Activated CD4-positive, alpha-beta T cell treated with anti-CD3 and anti-CD28 coated beads, Interleukin-2, Interleukin-4, amounts not matched to agents 100 ng/mL and 50 ng/mL, durations not matched to agents 16 hours and 8 hours (primary cell): ENCODE results near the gene P3H3.

Experiments used
- DNase-seq: peaks from one replicate; pipeline ENCODE4 v3.0.0-alpha.2; 2020; ENCODE audit warnings: low spot score

Gene P3H3

GRCh38 chr12:6807170-6807569, 21.0 kb upstream of the P3H3 start:
- no peak for DNase-seq

- DNase-seq = no peak
Measured at GRCh38 chr12:6809056-6809455, 19.2 kb upstream of the P3H3 start.

GRCh38 chr12:6810758-6811157, 17.4 kb upstream of the P3H3 start:
- DNase-seq = no peak

DNA sequence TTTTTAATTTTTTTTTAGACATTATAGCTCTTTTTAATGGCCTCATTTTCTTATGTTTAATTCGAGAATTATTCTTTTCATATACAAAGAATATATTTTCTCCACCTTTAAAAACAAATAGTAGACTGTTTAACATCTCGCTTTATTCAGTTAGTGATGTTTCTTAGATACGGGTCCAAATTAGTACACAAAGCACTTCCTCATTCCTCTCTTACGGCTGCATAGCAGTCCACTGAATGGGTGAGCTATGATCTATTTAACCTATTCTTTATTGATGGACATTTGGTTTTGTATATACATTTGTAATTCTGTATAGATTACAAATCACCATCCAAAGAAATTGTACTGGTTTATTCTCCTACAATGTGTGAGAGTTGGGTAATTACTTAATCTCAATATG, 14.8 kb upstream of the P3H3 start:
- DNase-seq = no peak

GRCh38 chr12:6816598-6816997, 11.6 kb upstream of the P3H3 start:
- no peak for DNase-seq

GRCh38 chr12:6817098-6817497, 11.1 kb upstream of the P3H3 start:
- DNase-seq = no peak

GRCh38 chr12:6817662-6818157, 10.5 kb upstream of the P3H3 start:
- no peak for DNase-seq

- no peak for DNase-seq
Measured at GRCh38 chr12:6818222-6818621, 10.0 kb upstream of the P3H3 start.

DNA sequence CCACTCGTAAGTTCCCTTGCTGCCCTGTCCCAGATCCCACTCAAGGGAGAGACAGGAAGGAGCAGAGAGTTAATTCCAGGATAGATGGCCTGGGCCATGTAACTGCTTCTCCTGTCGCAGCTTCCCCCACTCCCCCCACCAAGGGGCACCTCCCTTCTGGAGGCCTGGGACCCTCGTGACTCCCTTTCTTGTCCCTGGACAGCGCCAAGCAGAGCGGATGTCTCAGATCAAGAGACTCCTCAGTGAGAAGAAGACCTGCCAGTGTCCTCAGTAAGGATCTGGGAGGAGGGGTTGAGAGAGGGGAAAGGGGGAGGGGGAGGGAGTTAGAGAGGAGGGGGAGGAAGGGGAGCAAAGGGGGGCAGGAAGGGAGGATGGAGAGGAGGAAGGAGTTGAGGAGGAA, 9.6 kb upstream of the P3H3 start:
- no peak for DNase-seq

- DNase-seq = no peak
Measured at GRCh38 chr12:6819106-6820030, 8.8 kb upstream of the P3H3 start.

GRCh38 chr12:6820166-6820565, 8.0 kb upstream of the P3H3 start:
- no peak for DNase-seq

- no peak for DNase-seq
Measured at GRCh38 chr12:6821591-6822425, 6.4 kb upstream of the P3H3 start, which contains the start of gene GPR162. Gene GPR162 (plus strand): TSS chr12:6821821. CDS start chr12:6823899, 2,078 bp downstream.

- DNase-seq = no peak
Measured at GRCh38 chr12:6822426-6823135, 5.6 kb upstream of the P3H3 start.

DNA sequence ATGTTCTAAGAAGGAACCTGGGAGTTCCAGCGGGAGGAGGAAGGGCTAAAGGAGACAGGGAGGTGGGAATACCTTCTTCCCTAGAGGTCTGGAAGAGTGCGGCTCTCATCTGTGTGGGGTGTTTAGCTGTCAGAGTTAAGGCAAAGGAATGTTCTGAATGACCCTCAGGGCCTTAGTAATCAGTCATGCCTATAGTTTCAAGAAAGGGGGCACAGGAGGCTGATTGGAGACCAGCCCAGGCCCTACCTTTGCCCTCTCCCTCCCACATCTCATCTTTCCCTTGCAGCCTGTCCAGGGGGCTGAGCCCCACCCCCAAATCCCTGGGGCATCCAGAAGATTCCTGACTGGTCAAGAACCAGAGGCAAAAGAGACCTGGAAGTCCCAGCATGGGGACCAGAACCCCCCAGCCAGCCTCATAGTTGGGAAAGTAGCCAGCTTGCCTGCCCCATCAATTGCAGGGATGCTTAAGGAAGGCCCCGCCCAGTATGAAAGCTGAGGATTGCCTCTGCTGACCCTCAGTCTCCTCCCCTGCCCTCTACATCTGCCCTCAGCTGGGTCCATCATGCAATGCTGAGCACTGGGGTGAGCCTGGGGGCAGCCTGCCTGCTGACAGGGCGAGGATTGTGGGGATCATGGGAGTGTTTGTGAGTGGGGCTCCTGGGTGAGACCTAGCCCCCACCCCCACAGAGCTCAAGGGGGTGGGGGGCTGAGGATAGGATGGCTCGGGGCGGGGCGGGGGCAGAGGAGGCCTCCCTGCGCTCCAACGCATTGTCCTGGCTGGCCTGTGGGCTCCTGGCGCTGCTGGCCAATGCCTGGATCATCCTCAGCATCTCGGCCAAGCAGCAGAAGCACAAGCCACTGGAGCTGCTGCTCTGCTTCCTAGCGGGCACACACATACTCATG, 4.8 kb upstream of the P3H3 start:
- DNase-seq = no peak

GRCh38 chr12:6824085-6824775, 4.0 kb upstream of the P3H3 start:
- DNase-seq = no peak

GRCh38 chr12:6824901-6825381, 3.3 kb upstream of the P3H3 start:
- DNase-seq = no peak

- DNase-seq = peak; percentile 81
Measured at GRCh38 chr12:6825398-6826124, 2.6 kb upstream of the P3H3 start.

DNA sequence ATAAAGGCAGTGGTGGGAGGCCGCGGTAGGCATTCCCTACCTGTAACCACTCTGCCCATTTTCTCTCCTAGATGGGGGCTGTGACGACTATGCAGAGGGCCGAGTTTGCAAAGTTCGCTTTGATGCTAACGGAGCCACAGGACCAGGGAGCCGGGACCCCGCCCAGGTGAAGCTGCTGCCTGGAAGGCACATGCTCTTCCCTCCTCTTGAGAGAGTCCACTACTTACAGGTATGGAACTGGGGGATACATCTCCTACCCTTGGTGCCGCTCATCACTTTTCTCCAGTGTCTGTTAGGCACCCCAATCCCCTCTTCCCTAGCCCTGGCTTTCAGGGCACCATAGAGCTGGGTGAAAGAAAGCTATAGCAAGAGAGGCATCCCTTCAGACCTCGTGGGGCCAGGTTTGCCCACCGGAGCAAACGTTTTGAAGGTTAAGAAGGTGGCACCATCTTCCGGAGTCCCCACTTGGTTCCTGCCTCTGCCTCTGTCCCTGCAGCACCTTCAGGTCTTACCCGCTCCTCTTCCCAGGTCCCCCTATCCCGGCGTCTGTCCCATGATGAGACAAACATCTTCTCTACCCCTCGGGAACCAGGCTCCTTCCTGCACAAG, 2.0 kb upstream of the P3H3 start:
- DNase-seq = no peak
